Choroid plexus epithelial cell (primary cell): ENCODE measurements around the gene NYNRIN.

Experiments used
- DNase-seq: peaks from one replicate; pipeline ENCODE4 v3.0.0-alpha.2; 2010; ENCODE audit warnings: low read depth
- H3K4me3 ChIP-seq: 2 replicates; pipeline ENCODE4 v1.5.1; 2011; ENCODE audit warnings: low read depth, mild to moderate bottlenecking, control low read depth, low read length, moderate library complexity
- CTCF ChIP-seq: conservative IDR thresholded peaks from 2 replicates; pipeline ENCODE4 v1.5.1; 2011; ENCODE audit warnings: low read depth, mild to moderate bottlenecking, control low read depth, inconsistent platforms, low read length, moderate library complexity

Gene NYNRIN

GRCh38 chr14:24360281-24360680, 38.5 kb upstream of the NYNRIN start:
- no peak for TF ChIP-seq CTCF
- DNase-seq: no peak
- H3K4me3 ChIP-seq: no peak overlapping the region

- no peak for TF ChIP-seq CTCF
- H3K4me3 ChIP-seq: no peak overlapping the region
- no peak for DNase-seq
These were observed 37.5 kb upstream of the NYNRIN start for GRCh38 chr14:24361326-24361725.

- no peak overlapping the region for H3K4me3 ChIP-seq
- DNase-seq: no peak
- TF ChIP-seq CTCF: no peak
These were observed 36.4 kb upstream of the NYNRIN start for GRCh38 chr14:24362241-24362960.

- no peak overlapping the region for H3K4me3 ChIP-seq
- no peak for TF ChIP-seq CTCF
- no peak for DNase-seq
These were observed 35.4 kb upstream of the NYNRIN start for GRCh38 chr14:24363401-24363800.

GRCh38 chr14:24364841-24365240, 34.0 kb upstream of the NYNRIN start:
- no peak overlapping the region for H3K4me3 ChIP-seq
- no peak for TF ChIP-seq CTCF
- no peak for DNase-seq

- DNase-seq: peak; percentile 97
- peak overlapping the region; percentile 46 for H3K4me3 ChIP-seq
- peak; percentile 92 for TF ChIP-seq CTCF
These were observed 33.0 kb upstream of the NYNRIN start for GRCh38 chr14:24365600-24366412.
